Body of pancreas (tissue), 4 donors: Measurements from ENCODE around the gene NEO1.

Experiments
- CTCF ChIP-seq, 7 experiments: fragments of 450-650 bp in 4 of 7; fragments of 200-600 bp in 3 of 7; sonication (generic) in 3 of 7; IDR thresholded peaks; one replicate each; pipeline ENCODE4 v1.5.1; 2016 to 2019; ENCODE audit warnings: antibody characterized with exemption in 7 of 7
- POLR2A ChIP-seq, 3 donors: fragments of 450-650 bp; IDR thresholded peaks; one replicate each; pipeline ENCODE4 v1.6.1; 2016; ENCODE audit warnings: antibody characterized with exemption in 3 of 3, mild to moderate bottlenecking in 2 of 3

- TF ChIP-seq POLR2A (IDR thresholded peaks at IDR 0.05) = no peak
- no peak for TF ChIP-seq CTCF (IDR thresholded peaks at IDR 0.05)
Observed at GRCh38 chr15:73317651-73318462, 265.6 kb downstream of the NEO1 start.
